GM23248 (cell line): ENCODE results near the gene TBC1D10A.

Experiments used
- EZH2 ChIP-seq: fragments of 200-600 bp; sonication (generic); IDR thresholded peaks from 2 replicates; pipeline ENCODE4 v1.6.1; 2018; ENCODE audit warnings: antibody characterized with exemption, mild to moderate bottlenecking; ENCODE audit not compliant: insufficient read depth, poor library complexity, severe bottlenecking
- EZH2phosphoT487 ChIP-seq: fragments of 200-600 bp; sonication (generic); IDR thresholded peaks from 2 replicates; pipeline ENCODE4 v1.6.1; 2018; ENCODE audit warnings: antibody characterized with exemption, moderate library complexity, mild to moderate bottlenecking, low read depth; ENCODE audit not compliant: insufficient read depth

DNA sequence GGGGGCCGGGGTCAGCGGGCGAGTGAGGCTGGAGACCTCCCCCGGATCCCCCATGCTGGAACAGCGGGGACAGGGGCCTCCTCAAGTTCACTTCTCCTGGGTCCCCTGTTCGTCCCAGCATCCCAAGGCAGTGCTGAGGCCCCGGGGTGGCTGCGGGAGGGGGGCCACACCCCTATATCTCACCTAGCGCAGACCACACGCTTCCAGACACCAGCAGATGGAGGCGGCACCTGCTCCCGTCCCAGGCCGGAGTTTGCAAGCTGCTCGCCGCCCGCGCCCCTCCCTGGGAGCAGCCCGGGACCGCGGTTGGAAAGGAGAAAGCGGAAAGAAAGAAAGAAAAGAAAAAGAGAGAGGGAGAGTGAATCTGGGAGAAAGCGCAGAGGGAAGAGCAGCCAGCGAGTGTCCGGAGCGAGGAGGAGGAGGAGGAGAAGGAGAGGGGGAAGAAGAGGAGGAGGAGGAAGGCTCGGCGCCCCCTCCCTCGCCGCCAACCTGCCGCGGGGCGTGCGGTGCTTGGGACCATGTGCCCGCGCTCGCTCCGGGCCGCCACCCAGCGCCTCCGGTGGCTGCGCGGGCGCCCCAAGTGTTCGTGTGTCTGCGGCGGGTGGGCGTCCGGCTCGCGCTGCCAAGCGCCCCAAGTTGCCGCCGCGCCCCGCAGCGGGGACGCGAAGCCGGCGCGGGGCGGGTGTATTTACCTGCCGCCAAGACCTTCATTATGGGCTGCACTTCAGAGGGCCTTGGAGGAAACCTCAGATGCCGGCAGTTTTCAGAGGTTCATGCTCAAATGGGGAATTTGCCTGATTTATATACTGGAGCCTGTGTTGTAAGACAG is 80.5 kb downstream of the TBC1D10A start, which contains the start of gene LIF:
- TF ChIP-seq EZH2 (no peak), EZH2phosphoT487 (no peak)
